HG02642 (cell line): Measurements from ENCODE around the gene AHCYL2.
"Not testable (repeated sequence)": the region's sequence is repeated elsewhere in the genome, so short reads cannot be mapped to it uniquely, and the experiment has no call there.

Experiments used
- ATAC-seq: cut with Tn5 transposase; IDR thresholded peaks from one replicate; pipeline ENCODE4 v1.9.1; 2021; ENCODE audit warnings: mild to moderate bottlenecking; ENCODE audit not compliant: unreplicated experiment, poor library complexity

The AHCYL2 gene

GRCh38 chr7:129279757-129280156 is 54.9 kb downstream of the AHCYL2 start:
- ATAC-seq, result no peak

- no peak for ATAC-seq
Measured at GRCh38 chr7:129281163-129281562, 56.3 kb downstream of the AHCYL2 start.

DNA sequence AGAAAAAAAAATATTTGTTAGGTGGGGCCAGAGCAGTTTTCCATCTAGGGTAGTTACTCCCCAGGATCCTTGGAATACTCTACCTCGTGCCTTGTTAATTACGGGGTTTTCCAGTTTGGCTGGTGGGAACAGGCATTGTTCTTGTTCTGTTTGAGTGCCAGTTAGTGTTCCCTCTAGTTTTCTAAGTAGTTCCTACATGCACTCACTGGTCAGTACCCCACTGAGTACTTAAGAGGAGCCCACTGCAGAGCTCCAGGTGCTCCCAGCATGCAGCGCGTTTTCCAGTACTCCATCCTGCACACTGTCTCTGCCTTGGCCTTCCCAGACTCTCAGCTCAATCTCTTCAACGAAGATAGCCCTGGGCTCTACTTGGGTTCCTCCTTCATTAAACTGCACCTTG is 58.0 kb downstream of the AHCYL2 start:
- no peak for ATAC-seq

- no peak for ATAC-seq
Measured at GRCh38 chr7:129283936-129284335, 59.1 kb downstream of the AHCYL2 start.

- no peak for ATAC-seq
Measured at GRCh38 chr7:129285111-129285510, 60.3 kb downstream of the AHCYL2 start.

- no peak for ATAC-seq
Measured at GRCh38 chr7:129292861-129293260, 68.0 kb downstream of the AHCYL2 start.

- no peak for ATAC-seq
Measured at GRCh38 chr7:129295015-129295423, 70.2 kb downstream of the AHCYL2 start.

DNA sequence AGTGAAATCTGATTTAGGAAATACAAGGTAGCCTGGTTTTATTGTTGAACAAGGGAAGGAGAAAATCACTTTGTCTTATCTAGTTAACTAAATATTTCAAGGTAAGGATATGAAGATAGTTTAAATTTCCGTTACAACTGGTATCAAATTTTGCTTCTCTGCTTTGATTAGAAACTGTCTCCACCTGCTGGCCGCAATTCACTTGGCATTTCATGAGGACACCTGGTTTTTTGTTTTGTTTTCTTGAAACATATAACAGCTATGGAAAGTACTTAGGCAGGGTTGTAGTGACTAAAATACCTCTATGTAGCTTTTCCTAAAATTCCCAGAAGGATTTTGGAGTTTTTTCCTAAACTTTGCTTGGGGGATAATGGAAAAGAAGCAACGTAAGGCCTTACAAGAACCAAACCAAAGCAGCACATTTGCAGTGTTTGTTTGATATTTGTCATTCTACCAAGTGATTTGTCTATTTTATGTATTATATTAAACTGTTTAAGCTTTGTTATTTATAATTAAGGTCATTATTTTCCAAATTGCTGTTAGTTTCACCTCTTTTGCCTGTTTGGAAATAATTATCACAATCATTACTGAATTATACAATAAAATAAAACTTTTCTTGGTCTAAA is 73.6 kb downstream of the AHCYL2 start:
- no peak for ATAC-seq

GRCh38 chr7:129299889-129300288 is 75.1 kb downstream of the AHCYL2 start:
- no peak for ATAC-seq

DNA sequence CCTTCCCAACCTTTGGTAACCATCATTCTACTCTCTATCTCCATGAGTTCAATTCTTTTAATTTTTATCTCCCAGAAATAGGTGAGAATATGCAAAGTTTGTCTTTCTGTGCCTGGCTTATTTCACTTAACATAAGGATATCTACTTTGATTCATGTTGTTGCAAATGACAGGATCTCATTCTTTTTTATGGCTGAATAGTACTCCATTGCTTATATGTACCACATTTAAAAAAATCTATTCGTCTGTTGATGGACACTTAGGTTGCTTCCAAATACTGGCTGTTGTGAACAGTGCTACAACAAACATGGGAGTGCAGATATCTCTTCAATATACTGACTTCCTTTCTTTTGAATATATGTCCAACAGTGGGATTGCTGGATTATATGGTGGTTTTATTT is 75.5 kb downstream of the AHCYL2 start:
- not testable (repeated sequence) for ATAC-seq

GRCh38 chr7:129307592-129307991 is 82.8 kb downstream of the AHCYL2 start:
- ATAC-seq, result no peak

DNA sequence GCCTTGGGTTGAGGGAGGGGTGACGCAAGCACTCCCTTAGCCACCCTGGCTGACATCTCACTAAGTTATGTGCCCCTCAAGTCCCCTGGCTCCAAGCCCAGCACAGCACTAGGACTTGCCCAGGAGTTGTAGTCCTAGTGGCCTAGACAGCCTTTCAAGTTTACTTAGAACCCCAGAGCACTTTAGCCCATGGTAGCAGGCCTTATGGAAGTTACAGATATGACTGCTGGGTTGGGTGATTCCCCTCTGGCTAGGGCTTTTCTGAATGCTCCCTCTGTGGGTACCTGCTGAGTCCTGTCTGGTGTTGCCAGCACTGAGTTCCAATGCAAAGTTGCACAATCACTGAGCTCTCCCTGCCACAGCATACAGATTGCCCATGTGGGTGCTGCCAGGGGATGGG is 83.2 kb downstream of the AHCYL2 start:
- no peak for ATAC-seq

- no peak for ATAC-seq
Measured at GRCh38 chr7:129311429-129311828, 86.6 kb downstream of the AHCYL2 start.

DNA sequence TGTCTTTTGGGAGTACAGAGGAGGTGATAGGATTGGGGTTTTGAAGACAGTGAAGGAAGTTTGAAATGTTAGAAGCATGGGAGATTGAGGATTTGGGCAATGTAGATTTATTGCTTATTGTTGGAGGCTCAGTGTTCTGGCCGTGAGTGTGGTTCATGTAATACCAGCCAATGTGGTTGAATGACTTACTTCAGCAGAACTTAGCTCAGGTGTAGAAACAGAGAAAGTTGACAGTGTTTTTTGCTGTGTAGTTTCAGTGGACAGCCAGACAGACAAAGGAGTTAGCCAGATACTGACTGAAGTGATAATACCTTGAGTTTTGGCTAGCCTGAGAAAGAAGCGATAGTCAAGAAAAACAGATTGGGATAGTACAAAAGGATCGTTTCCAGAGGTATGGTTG is 88.5 kb downstream of the AHCYL2 start:
- ATAC-seq, result no peak

DNA sequence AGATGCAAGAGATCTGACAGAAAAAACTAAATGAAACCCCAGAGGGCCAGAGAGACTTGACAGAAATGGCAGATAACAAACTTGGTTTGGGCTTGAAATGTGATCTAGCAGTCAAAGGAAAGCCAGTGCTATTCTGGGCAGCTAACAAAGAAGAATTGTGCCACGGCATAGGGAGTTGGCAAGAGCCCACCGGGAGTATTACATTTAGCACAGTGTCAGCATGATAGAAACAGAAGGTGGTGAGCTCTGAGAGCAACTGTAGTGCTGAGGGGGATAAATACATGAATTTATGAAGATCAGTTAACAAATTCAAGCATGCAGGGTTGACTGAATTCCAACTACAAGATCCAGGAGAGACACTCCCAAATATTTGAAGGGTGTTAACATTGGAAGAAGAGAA is 91.1 kb downstream of the AHCYL2 start:
- no peak for ATAC-seq

DNA sequence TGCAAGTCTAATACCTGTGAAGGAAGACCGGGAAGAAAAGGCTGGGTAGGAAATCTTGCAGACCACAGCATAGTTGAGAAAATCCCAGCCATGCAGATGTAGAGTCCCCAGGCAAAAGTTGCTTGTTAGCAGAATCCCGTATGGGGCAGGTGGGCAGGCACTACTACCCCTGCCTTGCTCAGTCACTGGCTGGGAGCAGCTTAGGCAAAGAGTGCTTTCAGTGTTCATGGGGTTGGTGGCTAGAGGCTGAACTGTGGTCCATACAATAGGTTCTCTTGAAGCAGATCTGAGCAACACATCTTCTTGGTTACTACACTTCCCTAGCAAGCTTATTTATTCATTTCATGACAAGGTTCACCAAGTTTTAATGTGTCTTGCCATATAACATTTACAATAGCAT is 92.6 kb downstream of the AHCYL2 start:
- no peak for ATAC-seq

DNA sequence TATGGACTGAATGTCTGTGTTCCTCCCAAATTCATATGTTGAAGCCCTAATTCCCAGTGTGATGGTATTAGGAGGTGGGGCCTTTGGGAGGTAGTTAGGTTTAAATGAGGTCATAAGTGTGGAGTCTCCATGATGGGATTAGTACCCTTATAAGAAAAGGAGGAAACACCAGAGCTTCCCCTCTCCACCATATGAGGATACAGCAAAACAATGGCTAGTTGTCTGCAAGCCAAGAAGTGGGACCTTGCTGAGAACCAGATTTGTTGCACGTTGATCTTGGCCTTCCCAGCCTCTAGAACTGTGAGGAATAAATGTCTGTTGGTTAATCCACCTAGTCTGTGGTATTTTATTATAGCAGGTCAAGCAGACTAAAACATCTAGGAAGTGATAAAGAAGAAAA is 102.2 kb downstream of the AHCYL2 start:
- ATAC-seq, result no peak

DNA sequence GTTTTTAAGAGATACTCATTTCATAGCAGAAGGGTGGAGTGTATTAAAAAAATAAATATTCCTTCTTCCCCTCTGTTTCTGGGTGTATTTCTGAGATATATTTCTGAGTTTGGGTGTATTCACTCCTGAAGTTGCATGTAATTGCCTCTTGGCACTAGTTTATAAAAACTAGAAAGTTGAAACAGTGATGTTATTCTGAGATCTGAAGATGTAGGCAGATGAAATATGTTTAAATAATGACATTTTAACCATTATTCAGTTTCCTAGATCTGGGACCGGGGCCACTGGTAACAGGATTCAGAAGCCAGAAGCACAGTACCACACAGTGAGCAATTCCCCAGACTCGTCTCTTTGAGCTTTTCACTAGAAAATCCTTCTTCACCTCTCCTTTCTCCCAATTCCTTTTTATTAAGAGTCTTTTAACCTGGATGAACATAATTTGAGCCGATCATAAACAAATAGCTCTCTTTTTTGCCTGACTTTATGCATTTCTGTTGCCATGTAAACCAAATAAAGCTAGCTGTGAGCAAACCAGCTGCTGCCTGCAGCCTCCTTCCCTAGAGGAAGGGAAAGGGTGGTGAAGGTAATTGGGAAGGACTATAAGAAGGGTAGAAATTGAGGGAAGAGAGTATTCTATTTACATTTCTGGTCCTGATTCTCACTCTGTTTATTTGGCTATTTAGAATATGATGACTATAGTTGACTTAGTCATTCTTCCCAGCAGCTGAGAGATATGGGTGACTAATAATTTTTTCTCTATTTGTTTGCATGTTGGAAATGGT is 107.6 kb downstream of the AHCYL2 start:
- ATAC-seq, result no peak

DNA sequence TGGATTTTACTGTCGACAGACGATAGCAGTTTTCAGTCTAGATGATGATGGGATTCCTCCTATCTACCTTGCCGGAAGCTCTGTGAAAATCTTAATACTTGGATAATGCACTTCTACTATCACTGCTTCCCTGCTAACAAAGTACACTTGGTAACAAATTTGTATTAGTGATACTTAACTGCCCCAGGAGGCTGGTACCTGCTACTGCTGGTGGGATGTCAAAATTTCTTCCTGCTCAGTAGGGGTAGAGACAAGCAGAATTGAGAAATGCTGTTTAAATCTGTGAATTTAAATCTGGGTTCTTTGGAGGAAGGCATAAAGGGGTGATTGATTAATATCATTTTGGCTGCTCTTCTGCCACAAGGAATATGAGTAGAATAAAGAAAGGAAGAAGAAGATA is 109.6 kb downstream of the AHCYL2 start:
- no peak for ATAC-seq

DNA sequence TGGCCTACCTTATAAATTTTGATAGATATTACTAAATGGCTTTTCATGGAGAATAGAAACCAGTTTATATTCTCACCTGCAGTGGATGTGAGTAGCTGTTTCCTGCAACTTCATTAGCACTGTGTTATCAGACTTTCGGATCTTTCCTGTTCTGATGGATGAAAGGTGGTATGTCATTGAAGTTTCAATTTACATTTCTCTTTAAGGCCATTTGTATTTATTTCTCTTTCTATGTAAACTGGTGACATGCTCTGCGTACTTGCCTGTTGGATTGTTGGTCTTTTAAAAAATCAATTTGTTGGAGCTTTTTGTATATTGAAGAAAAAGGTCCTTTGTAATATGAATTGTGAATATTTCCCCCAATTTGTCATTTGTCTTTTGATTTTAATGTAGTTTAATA is 113.6 kb downstream of the AHCYL2 start:
- no peak for ATAC-seq

GRCh38 chr7:129341212-129341611 is 116.4 kb downstream of the AHCYL2 start:
- no peak for ATAC-seq
